Epithelial cell of proximal tubule (primary cell): ENCODE results near the gene DMXL2. TPM values are rescaled to one million over a fixed set of nuclear protein-coding genes. Genes with fewer than 3 reads are reported as not detected.

ENCODE experiments used
- DNase-seq: peaks from one replicate; pipeline ENCODE4 v3.0.0-alpha.2; 2011; ENCODE audit warnings: low read depth
- H3K4me3 ChIP-seq: 2 replicates; pipeline ENCODE4 v1.5.1; 2011; ENCODE audit warnings: low read depth, mild to moderate bottlenecking, low read length
- total RNA-seq: library from RNA; depleted of rRNA; stranded (reverse); fragments of >200 nt; gene quantifications from 2 replicates; pipeline ENCODE4 v1.2.3, GENCODE V29; 2015
- TF ChIP-seq, protein P1 (sequence below): conservative IDR thresholded peaks from 2 replicates; pipeline ENCODE4 v1.5.1; 2012; ENCODE audit warnings: low read depth, mild to moderate bottlenecking, low read length

The DMXL2 gene
- total RNA-seq, 1 donor from 2014 or later = 8.7 TPM

DNA sequence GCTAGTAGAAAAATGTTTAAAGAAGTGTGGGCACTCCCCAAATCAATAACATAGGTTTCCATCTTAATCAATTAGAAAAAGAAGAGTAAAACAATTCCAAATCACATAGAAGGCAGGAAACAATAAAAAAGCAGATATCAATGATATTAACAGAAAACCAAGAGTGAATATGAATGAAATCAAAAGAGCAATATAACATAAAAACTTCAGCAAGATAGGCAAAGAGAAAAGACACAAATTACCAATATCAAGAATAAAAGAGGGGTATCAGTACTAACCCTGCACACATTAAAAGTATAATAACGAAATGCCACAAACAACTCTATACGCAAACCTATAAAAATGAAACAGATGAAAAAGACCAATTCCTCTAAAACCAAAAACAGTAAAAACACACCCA is 19.6 kb downstream of the DMXL2 start:
- DNase-seq = no peak
- TF ChIP-seq, protein P1, sequence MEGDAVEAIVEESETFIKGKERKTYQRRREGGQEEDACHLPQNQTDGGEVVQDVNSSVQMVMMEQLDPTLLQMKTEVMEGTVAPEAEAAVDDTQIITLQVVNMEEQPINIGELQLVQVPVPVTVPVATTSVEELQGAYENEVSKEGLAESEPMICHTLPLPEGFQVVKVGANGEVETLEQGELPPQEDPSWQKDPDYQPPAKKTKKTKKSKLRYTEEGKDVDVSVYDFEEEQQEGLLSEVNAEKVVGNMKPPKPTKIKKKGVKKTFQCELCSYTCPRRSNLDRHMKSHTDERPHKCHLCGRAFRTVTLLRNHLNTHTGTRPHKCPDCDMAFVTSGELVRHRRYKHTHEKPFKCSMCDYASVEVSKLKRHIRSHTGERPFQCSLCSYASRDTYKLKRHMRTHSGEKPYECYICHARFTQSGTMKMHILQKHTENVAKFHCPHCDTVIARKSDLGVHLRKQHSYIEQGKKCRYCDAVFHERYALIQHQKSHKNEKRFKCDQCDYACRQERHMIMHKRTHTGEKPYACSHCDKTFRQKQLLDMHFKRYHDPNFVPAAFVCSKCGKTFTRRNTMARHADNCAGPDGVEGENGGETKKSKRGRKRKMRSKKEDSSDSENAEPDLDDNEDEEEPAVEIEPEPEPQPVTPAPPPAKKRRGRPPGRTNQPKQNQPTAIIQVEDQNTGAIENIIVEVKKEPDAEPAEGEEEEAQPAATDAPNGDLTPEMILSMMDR = no peak
- no peak overlapping the region for H3K4me3 ChIP-seq

DNA sequence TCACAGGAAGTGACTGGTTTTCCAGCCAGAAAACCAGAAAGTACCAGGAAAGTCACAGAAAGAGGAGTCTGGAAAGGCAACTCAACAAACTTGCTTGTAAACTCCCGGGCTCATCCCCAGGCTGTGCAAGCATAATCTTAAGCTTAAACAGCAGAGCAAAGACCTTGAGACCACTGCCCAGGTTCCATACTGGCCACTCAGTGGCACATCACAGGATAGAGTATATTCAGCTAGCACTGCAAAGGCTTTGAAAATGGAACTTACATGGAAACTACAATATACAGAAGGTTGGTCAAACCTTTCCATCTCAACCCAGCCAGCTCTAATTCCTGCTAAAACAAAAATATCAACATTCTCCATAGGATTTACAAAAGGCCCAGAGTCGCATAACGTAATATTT is 20.1 kb downstream of the DMXL2 start:
- TF ChIP-seq, protein P1 = no peak
- DNase-seq = no peak
- no peak overlapping the region for H3K4me3 ChIP-seq

DNA sequence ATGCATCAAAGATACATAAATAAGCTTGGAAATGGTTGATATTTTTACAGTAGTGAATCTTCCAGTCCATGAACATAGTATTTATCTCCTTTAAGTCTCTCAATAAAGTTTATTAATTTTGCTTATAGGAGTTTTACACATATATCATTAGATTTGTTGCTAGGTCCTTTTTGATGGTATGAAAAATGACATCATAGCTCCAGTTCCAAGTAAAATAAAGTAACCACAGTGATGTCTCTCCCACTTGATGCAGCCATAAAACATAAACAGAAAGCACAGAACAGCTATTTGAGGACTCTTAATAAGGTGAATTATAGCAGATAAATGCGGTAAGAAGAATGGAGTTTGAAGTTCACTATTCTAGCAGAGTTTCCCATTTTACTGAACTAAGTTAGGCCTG is 20.8 kb downstream of the DMXL2 start:
- H3K4me3 ChIP-seq = no peak overlapping the region
- TF ChIP-seq, protein P1 = no peak

DNA sequence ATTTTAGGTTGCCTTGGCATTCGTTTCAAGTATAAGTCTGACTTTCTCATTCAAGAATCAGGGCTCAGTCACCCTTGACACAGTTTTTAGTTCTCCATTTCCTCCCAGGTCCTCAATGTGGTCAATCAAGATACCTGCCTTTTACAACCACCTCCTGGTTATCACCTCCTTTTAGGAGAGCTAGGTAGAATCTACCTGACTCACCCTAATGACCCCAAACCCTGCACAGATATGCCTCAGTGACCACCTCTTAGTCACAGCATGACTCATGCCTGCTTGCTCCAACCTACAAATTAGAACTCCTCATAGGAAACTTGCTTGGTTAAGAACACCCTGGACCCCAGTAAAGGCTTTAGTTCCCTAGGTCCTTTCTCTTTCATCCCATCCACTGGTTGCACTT is 22.5 kb downstream of the DMXL2 start:
- H3K4me3 ChIP-seq = no peak overlapping the region
- DNase-seq = no peak
- TF ChIP-seq, protein P1 = no peak

More for the DNA sequence above, 20.8 kb downstream of the DMXL2 start:
- no peak for DNase-seq

DNA sequence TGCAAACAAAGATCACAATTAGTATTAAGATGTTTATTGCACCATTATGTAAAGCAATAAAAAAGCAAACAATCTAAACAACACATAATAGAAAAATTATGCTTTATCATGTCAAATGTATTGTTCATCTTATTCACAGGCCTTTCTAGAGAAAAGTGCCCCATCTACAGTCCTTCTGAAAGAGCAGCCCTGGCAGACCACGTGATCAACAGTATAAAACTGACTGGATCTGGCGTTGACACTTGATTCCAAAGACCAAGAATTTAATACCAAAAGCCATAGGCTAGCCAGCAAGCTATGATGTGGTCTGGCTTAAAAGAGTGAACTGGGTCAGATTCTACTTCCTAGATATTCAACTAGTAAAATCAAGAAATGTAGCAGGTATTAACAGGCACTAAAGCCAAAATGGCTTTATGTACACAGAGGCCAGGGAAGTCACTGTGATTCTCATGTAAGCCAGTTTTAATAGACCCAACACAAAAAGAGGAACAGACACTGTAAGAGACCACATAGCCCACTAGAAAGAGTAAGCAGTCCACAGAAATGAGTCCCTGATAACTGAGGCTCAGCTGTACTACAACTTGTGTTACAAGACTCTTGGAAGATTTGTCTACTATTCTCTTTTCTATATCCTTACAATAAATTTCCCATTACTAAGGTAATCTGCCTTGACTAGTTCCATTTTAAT is 32.5 kb downstream of the DMXL2 start:
- H3K4me3 ChIP-seq = no peak overlapping the region
- DNase-seq = no peak
- TF ChIP-seq, protein P1 = no peak

DNA sequence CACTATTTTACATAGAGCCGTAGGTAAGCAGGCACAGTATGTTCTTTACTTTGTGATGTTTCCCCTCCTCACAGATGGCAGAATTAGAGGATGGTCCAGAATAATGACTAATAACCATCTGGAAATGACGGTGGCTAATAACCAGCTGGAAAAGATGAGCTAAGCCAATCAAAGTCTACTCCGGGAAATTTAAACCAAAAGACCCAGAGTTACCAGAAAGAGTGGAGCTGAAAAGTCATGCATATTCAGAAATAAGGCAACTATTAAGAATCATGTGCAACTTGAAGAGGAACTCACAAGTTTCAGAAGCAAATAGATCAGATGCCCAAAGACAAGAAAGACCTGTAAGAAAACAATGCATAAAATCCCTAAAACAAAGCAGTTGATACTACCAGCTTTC is 33.6 kb downstream of the DMXL2 start:
- no peak for DNase-seq
- TF ChIP-seq, protein P1 = no peak
- H3K4me3 ChIP-seq = no peak overlapping the region

DNA sequence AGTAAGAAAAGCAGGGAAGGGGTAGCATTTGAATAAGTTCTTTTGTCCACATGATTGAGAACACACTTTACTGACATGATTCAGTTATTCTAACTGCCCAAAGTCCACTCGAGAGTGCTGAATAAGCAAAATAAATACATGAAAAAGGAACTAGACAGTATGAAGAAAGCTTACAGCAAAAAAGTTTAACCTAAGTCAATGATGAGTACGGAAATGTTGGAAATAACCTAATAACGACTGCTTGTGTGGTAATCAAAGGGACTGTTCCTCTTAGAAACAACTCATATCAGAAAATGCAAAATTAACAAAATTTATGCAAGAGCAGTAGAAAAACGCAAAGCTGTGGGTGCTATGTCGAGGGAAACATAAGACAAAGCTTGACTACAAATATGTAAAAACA is 36.6 kb downstream of the DMXL2 start:
- DNase-seq = no peak
- no peak overlapping the region for H3K4me3 ChIP-seq
- TF ChIP-seq, protein P1 = no peak
